SK-N-SH (cell line): ENCODE data around the gene CNTFR. TPM values are rescaled to one million over a fixed set of nuclear protein-coding genes. Genes with fewer than 3 reads are reported as not detected.

Source experiments
- CTCF ChIA-PET: fragments of 300-600, 350-600 bp; formaldehyde crosslinking; extraction: SDS; loops from one replicate; lab custom pipeline; 2021; lab: Yijun Ruan, JAX
- POLR2A ChIA-PET: fragments of 350-600 bp; sonication (Branson Sonifier 250); formaldehyde crosslinking; extraction: SDS; loops from one replicate; lab custom pipeline; 2020; ENCODE audit warnings: antibody characterized with exemption, inconsistent platforms; lab: Yijun Ruan, JAX
- DNase-seq: peaks from one replicate; pipeline ENCODE4 v3.0.0; 2012
- H2AFZ ChIP-seq: fragments of 200-600 bp; sonication (generic); 2 replicates; pipeline ENCODE4 v1.8.1; 2016; ENCODE audit warnings: antibody characterized with exemption, mild to moderate bottlenecking, low read depth
- H3F3A ChIP-seq: fragments of 200-600 bp; sonication (generic); replicated peaks from 2 replicates; pipeline ENCODE3; 2016; ENCODE audit warnings: antibody characterized with exemption, mild to moderate bottlenecking; ENCODE audit not compliant: insufficient read depth
- H3K27ac ChIP-seq, 2 experiments: fragments of 200-500 bp in 1 of 2; fragments of 200-600 bp in 1 of 2; sonication (Bioruptor generic) in 1 of 2; sonication (generic), shearing (Covaris generic) in 1 of 2; 2 replicates each; pipeline versions ENCODE4 v1.5.1 to v1.6.1; 2014 to 2016; ENCODE audit warnings: low read depth in 2 of 2, inconsistent platforms in 1 of 2, low read length in 1 of 2, mild to moderate bottlenecking in 1 of 2, mixed read lengths in 1 of 2
- H3K27me3 ChIP-seq: fragments of 200-600 bp; sonication (generic), shearing (Covaris generic); 2 replicates; pipeline ENCODE4 v1.6.1; 2016; ENCODE audit warnings: mixed run types; ENCODE audit not compliant: insufficient read depth
- H3K36me3 ChIP-seq, 2 experiments: fragments of 200-500 bp in 1 of 2; fragments of 200-600 bp in 1 of 2; sonication (Bioruptor generic) in 1 of 2; sonication (generic) in 1 of 2; replicated peaks in 1 of 2; 2 replicates each; pipeline versions ENCODE3 to v1.5.1; 2014 to 2016; ENCODE audit warnings: low read length in 1 of 2, mild to moderate bottlenecking in 1 of 2; ENCODE audit not compliant: insufficient read depth in 2 of 2, control insufficient read depth in 1 of 2
- H3K4me1 ChIP-seq, 2 experiments: fragments of 200-500 bp in 1 of 2; fragments of 200-600 bp in 1 of 2; sonication (Bioruptor generic) in 1 of 2; sonication (generic), shearing (Covaris generic) in 1 of 2; 2 replicates each; pipeline versions ENCODE4 v1.5.1 to v1.6.1; 2014 to 2016; ENCODE audit warnings: low read depth in 1 of 2, low read length in 1 of 2, mixed run types in 1 of 2; ENCODE audit not compliant: insufficient read depth in 2 of 2, control insufficient read depth in 1 of 2
- H3K4me2 ChIP-seq: fragments of 200-600 bp; sonication (generic), shearing (Covaris generic); 2 replicates; pipeline ENCODE4 v1.6.1; 2017; ENCODE audit warnings: mixed run types
- H3K4me3 ChIP-seq, 2 experiments: fragments of 200-500 bp in 1 of 2; fragments of 200-600 bp in 1 of 2; sonication (Bioruptor generic) in 1 of 2; sonication (generic), shearing (Covaris generic) in 1 of 2; 2 replicates each; pipeline versions ENCODE4 v1.5.1 to v1.8.1; 2014 to 2016; ENCODE audit warnings: low read depth in 2 of 2, inconsistent platforms in 1 of 2, low read length in 1 of 2, mild to moderate bottlenecking in 1 of 2, mixed read lengths in 1 of 2, moderate library complexity in 1 of 2
- H3K79me2 ChIP-seq: fragments of 200-600 bp; sonication (generic); 2 replicates; pipeline ENCODE4 v1.8.1; 2017; ENCODE audit warnings: mild to moderate bottlenecking; ENCODE audit not compliant: insufficient read depth
- H3K9ac ChIP-seq: fragments of 200-600 bp; sonication (generic); 2 replicates; pipeline ENCODE4 v1.6.1; 2017; ENCODE audit warnings: mixed run types
- H3K9me2 ChIP-seq: fragments of 200-600 bp; sonication (generic); 2 replicates; pipeline ENCODE4 v1.6.1; 2017; ENCODE audit warnings: mixed run types
- H3K9me3 ChIP-seq: fragments of 200-600 bp; sonication (generic); 2 replicates; pipeline ENCODE4 v1.6.1; 2017; ENCODE audit warnings: mixed run types, mild to moderate bottlenecking, moderate library complexity
- H4K20me1 ChIP-seq: fragments of 200-600 bp; sonication (generic); 2 replicates; pipeline ENCODE4 v1.6.1; 2017; ENCODE audit warnings: mild to moderate bottlenecking, mixed run types; ENCODE audit not compliant: insufficient read depth
- CHD2 ChIP-seq: fragments of 150-350 bp; IDR thresholded peaks from 2 replicates; pipeline ENCODE4 v1.6.1; 2018; ENCODE audit warnings: low read length; ENCODE audit not compliant: partially characterized antibody
- ELF1 ChIP-seq: IDR thresholded peaks from 2 replicates; pipeline ENCODE4 v1.4.0; 2012
- EP300 ChIP-seq, 2 experiments: IDR thresholded peaks; 2 replicates each; pipeline versions ENCODE4 v1.4.0 to v1.6.1; 2012; ENCODE audit warnings: borderline replicate concordance in 1 of 2, low read depth in 1 of 2, low read length in 1 of 2
- FOXJ3 ChIP-seq: sonication (generic); formaldehyde crosslinking; IDR thresholded peaks from 2 replicates; pipeline ENCODE4 v1.5.1; 2020; ENCODE audit warnings: mild to moderate bottlenecking, missing genetic modification reagents
- GATA2 ChIP-seq: sonication (generic); formaldehyde crosslinking; IDR thresholded peaks from 2 replicates; pipeline ENCODE4 v1.5.0; 2020; ENCODE audit warnings: mild to moderate bottlenecking, missing genetic modification reagents
- IRF3 ChIP-seq: fragments of 150-350 bp; IDR thresholded peaks from 2 replicates; pipeline ENCODE4 v1.6.1; 2016; ENCODE audit warnings: mild to moderate bottlenecking, low read depth, low read length
- JUND ChIP-seq: IDR thresholded peaks from 2 replicates; pipeline ENCODE4 v1.4.0; 2012
- MEF2A ChIP-seq: IDR thresholded peaks from 2 replicates; pipeline ENCODE4 v1.4.0; 2012; ENCODE audit warnings: low read depth, borderline replicate concordance
- REST ChIP-seq: IDR thresholded peaks from 2 replicates; pipeline ENCODE4 v1.6.1; 2012; ENCODE audit warnings: mild to moderate bottlenecking, low read depth, low read length, moderate library complexity
- ZBTB33 ChIP-seq: IDR thresholded peaks from 2 replicates; pipeline ENCODE4 v1.4.0; 2012; ENCODE audit warnings: low read depth, borderline replicate concordance
- WGBS: methylation state at CpG from one replicate; pipeline ENCODE4 v1.1.6; 2017; ENCODE audit warnings: low lambda C conversion rate; 5-methylcytosine and 5-hydroxymethylcytosine counted together
- polyA plus RNA-seq, 3 experiments: library from polyadenylated mRNA; depleted of rRNA; stranded (reverse); fragments of >200 nt; gene quantifications; 2 replicates each; pipeline ENCODE4 v1.2.3, GENCODE V29; 2012

Gene CNTFR
- polyA plus RNA-seq, 1 of the 3 experiments (the other 2 are of a cell fraction) = 1.8 TPM

- TF ChIP-seq REST = no peak
Observed at GRCh38 chr9:34552986-34553385, 36.5 kb downstream of the CNTFR start (continued).

GRCh38 chr9:34552606-34552981, 36.9 kb downstream of the CNTFR start:
- no peaks in the 10 kb centered on the region for H3K36me3 ChIP-seq
- no peak overlapping the region for H3K9ac ChIP-seq
- no peaks in the 10 kb centered on the region for H4K20me1 ChIP-seq
- H3K27ac ChIP-seq = no peak overlapping the region; a peak in 1 of 4 replicates
- H3K9me3 ChIP-seq = no peaks in the 10 kb centered on the region
- POLR2A ChIA-PET = no interaction called here
- no peak overlapping the region for H3K4me3 ChIP-seq
- CTCF ChIA-PET = interaction anchor here (1.2 to 18.0 kb wide), 4 partner anchors 28 to 149 kb away, joined by 4 to 507 read pairs (median 68); partner anchors contain the start of gene CNTFR
- no peaks in the 10 kb centered on the region for H3K79me2 ChIP-seq
- DNase-seq = no peak
- WGBS = 89% methylated on average over 13 of the region's 13 CpGs
- H3K27me3 ChIP-seq = no peaks in the 10 kb centered on the region; the same call in 1 of the 2 replicates
- no peak overlapping the region for H3K4me2 ChIP-seq
- H3K9me2 ChIP-seq = no peaks in the 10 kb centered on the region
- no peak overlapping the region for H2AFZ ChIP-seq
- peaks cover 0 to 73% of the 10 kb centered on the region in 2 experiments; a peak in 1 of 4 replicates for H3K4me1 ChIP-seq
- TF ChIP-seq IRF3 = no peak
- no peak for TF ChIP-seq MEF2A
- no peak for TF ChIP-seq FOXJ3 (CRISPR knock-in tag)
- TF ChIP-seq ELF1 = no peak
- TF ChIP-seq GATA2 = no peak
- no peak for TF ChIP-seq JUND
- TF ChIP-seq CHD2 = no peak
- no peak for TF ChIP-seq EP300 (IDR thresholded peaks at IDR 0.05; ENCODE audit: borderline replicate concordance in 1 of 2, low read depth in 1 of 2, low read length in 1 of 2)
- no peak for TF ChIP-seq ZBTB33
- TF ChIP-seq, all 33 proteins: peak for 0
- no peaks in the 10 kb centered on the region for H3F3A ChIP-seq
